ENCODE measurements around the gene REX1BD.

REX1BD gene

GRCh38 chr19:18620902-18621301, 32.3 kb downstream of the REX1BD start:
- TF ChIP-seq CTCF (IDR thresholded peaks at IDR 0.05; ENCODE audit: low read depth, low read length, poor library complexity, severe bottlenecking) = no peak
- TF ChIP-seq EZH2phosphoT487 (IDR thresholded peaks at IDR 0.05; ENCODE audit: borderline replicate concordance, low read length) = no peak
- Histone ChIP-seq H3K27ac (ENCODE audit: low read depth, low read length) (peak overlapping the region; percentile 53), H4K20me1 (ENCODE audit: control insufficient read depth, insufficient read depth, low read depth, low read length) (no peaks in the 10 kb centered on the region), H3K4me3 (ENCODE audit: low read length) (peak overlapping the region; percentile 42), H3K36me3 (ENCODE audit: control insufficient read depth, low read length) (no peaks in the 10 kb centered on the region), H3K4me1 (ENCODE audit: control insufficient read depth, low read length) (peaks cover 28% of the 10 kb centered on the region), H3K9me3 (ENCODE audit: control insufficient read depth, insufficient read depth, low read length) (no peaks in the 10 kb centered on the region), H3K27me3 (ENCODE audit: control insufficient read depth, low read length) (peaks cover 2% of the 10 kb centered on the region; the same call in 1 of the 2 replicates), H3K79me2 (ENCODE audit: control insufficient read depth, low read length) (no peaks in the 10 kb centered on the region), H3K9me2 (replicated peaks; ENCODE audit: control insufficient read depth, low read length) (no peaks in the 10 kb centered on the region), H3K4me2 (ENCODE audit: low read length) (peak overlapping the region; percentile 59), H3F3A (ENCODE audit: control insufficient read depth, insufficient read depth) (peaks cover 8% of the 10 kb centered on the region)

- peaks cover 10% of the 10 kb centered on the region for H3K4me1 ChIP-seq (ENCODE audit: control insufficient read depth, low read length)
- no peaks in the 10 kb centered on the region for H3K27me3 ChIP-seq (ENCODE audit: control insufficient read depth, low read length)
- H3K36me3 ChIP-seq (ENCODE audit: control insufficient read depth, low read length) = no peaks in the 10 kb centered on the region
- 0 out of 2 replicates have a peak, but pooled peaks cover 3% of the 10 kb centered on the region for H3F3A ChIP-seq (ENCODE audit: control insufficient read depth, insufficient read depth)
- H4K20me1 ChIP-seq (ENCODE audit: control insufficient read depth, insufficient read depth, low read depth, low read length) = no peaks in the 10 kb centered on the region
- no peak overlapping the region for H3K4me2 ChIP-seq (ENCODE audit: low read length)
- H3K9me3 ChIP-seq (ENCODE audit: control insufficient read depth, insufficient read depth, low read length) = no peaks in the 10 kb centered on the region
- no peaks in the 10 kb centered on the region for H3K79me2 ChIP-seq (ENCODE audit: control insufficient read depth, low read length)
- TF ChIP-seq EZH2phosphoT487 (IDR thresholded peaks at IDR 0.05; ENCODE audit: borderline replicate concordance, low read length) (no peak), CTCF (IDR thresholded peaks at IDR 0.05; ENCODE audit: low read depth, low read length, poor library complexity, severe bottlenecking) (no peak)
- no peak overlapping the region for H3K4me3 ChIP-seq (ENCODE audit: low read length)
- H3K27ac ChIP-seq (ENCODE audit: low read depth, low read length) = no peak overlapping the region
- no peaks in the 10 kb centered on the region for H3K9me2 ChIP-seq (replicated peaks; ENCODE audit: control insufficient read depth, low read length)
These were observed 38.3 kb downstream of the REX1BD start for GRCh38 chr19:18626906-18627305.

GRCh38 chr19:18629166-18630088, 40.8 kb downstream of the REX1BD start:
- no peak overlapping the region for H3K4me2 ChIP-seq (ENCODE audit: low read length)
- no peak for TF ChIP-seq CTCF (IDR thresholded peaks at IDR 0.05; ENCODE audit: low read depth, low read length, poor library complexity, severe bottlenecking)
- TF ChIP-seq EZH2phosphoT487 (IDR thresholded peaks at IDR 0.05; ENCODE audit: borderline replicate concordance, low read length) = no peak
- H4K20me1 ChIP-seq (ENCODE audit: control insufficient read depth, insufficient read depth, low read depth, low read length) = no peaks in the 10 kb centered on the region
- H3K27ac ChIP-seq (ENCODE audit: low read depth, low read length) = no peak overlapping the region
- H3K4me3 ChIP-seq (ENCODE audit: low read length) = no peak overlapping the region
- no peaks in the 10 kb centered on the region for H3K4me1 ChIP-seq (ENCODE audit: control insufficient read depth, low read length)
- H3K9me3 ChIP-seq (ENCODE audit: control insufficient read depth, insufficient read depth, low read length) = no peaks in the 10 kb centered on the region
- H3K36me3 ChIP-seq (ENCODE audit: control insufficient read depth, low read length) = no peaks in the 10 kb centered on the region
- H3K9me2 ChIP-seq (replicated peaks; ENCODE audit: control insufficient read depth, low read length) = no peaks in the 10 kb centered on the region
- no peaks in the 10 kb centered on the region for H3F3A ChIP-seq (ENCODE audit: control insufficient read depth, insufficient read depth)
- H3K27me3 ChIP-seq (ENCODE audit: control insufficient read depth, low read length) = no peaks in the 10 kb centered on the region
- H3K79me2 ChIP-seq (ENCODE audit: control insufficient read depth, low read length) = no peaks in the 10 kb centered on the region
